Small intestine (tissue), 7 donors: ENCODE results near the gene C1orf21. TPM values are rescaled to one million over a fixed set of nuclear protein-coding genes. Genes with fewer than 3 reads are reported as not detected.

Source experiments
- DNase-seq, 2 donors: peaks; one replicate each; pipeline versions ENCODE4 v3.0.0 to v3.0.0-alpha.2; 2013
- FAIRE-seq: peaks from 2 replicates; lab custom pipeline; 2012; peaks lifted over from hg19 to GRCh38; lab: Jason Lieb, UNC
- H3K27ac ChIP-seq, 3 donors: one replicate each; pipeline ENCODE4 v1.5.1; 2013; ENCODE audit warnings: low read length in 2 of 3, mild to moderate bottlenecking in 2 of 3, control low read depth in 1 of 3, inconsistent platforms in 1 of 3, low read depth in 1 of 3, moderate library complexity in 1 of 3
- H3K27me3 ChIP-seq, 3 donors: one replicate each; pipeline ENCODE4 v1.6.1; 2013; ENCODE audit warnings: low read length in 3 of 3, inconsistent platforms in 1 of 3; ENCODE audit not compliant: control insufficient read depth in 3 of 3, insufficient read depth in 3 of 3
- H3K36me3 ChIP-seq, 3 donors: one replicate each; pipeline ENCODE4 v1.6.1; 2013; ENCODE audit warnings: low read length in 3 of 3, inconsistent platforms in 1 of 3, low read depth in 1 of 3, mild to moderate bottlenecking in 1 of 3, moderate library complexity in 1 of 3; ENCODE audit not compliant: control insufficient read depth in 3 of 3, insufficient read depth in 2 of 3
- H3K4me1 ChIP-seq, 3 donors: one replicate each; pipeline ENCODE4 v1.6.1; 2013; ENCODE audit warnings: low read length in 2 of 3, inconsistent platforms in 1 of 3, low read depth in 1 of 3, mild to moderate bottlenecking in 1 of 3, moderate library complexity in 1 of 3; ENCODE audit not compliant: control insufficient read depth in 3 of 3, insufficient read depth in 2 of 3
- H3K4me3 ChIP-seq, 3 donors: one replicate each; pipeline ENCODE4 v1.5.1; 2013; ENCODE audit warnings: low read length in 3 of 3, control low read depth in 1 of 3, inconsistent platforms in 1 of 3, low read depth in 1 of 3, mild to moderate bottlenecking in 1 of 3, moderate library complexity in 1 of 3
- H3K9me3 ChIP-seq, 2 donors: one replicate each; pipeline ENCODE4 v1.6.1; 2013; ENCODE audit warnings: low read depth in 1 of 2, low read length in 1 of 2; ENCODE audit not compliant: control insufficient read depth in 2 of 2, insufficient read depth in 1 of 2
- WGBS, 3 donors: extraction: QIAGEN DNeasy Blood & Tissue Kit; methylation state at CpG; one replicate each; pipeline ENCODE4 v1.1.7; 2013; 5-methylcytosine and 5-hydroxymethylcytosine counted together
- polyA plus RNA-seq, 4 donors: library from polyadenylated mRNA; stranded (reverse) in 3 of 4; unstranded in 1 of 4; fragments of 200-250 nt in 3 of 4; fragments of 120-200 nt in 1 of 4; gene quantifications; one replicate each; pipeline versions ENCODE4 v1.2.1 to v1.2.3, GENCODE V29; 2013
- donor health status: healthy with polysubstance abuse.
- donor health status: control.
- donor health status: control.
- donor health status: Bipolar disorder and iron deficiency.
- donor health status: healthy.

Gene C1orf21
- polyA plus RNA-seq, 4 donors: 36.5 to 78.3 (median 58.9) TPM

- H3K9me3 ChIP-seq: peaks cover 0 to 6% of the 10 kb centered on the region in 2 donors
- no peak overlapping the region for H3K27ac ChIP-seq
- H3K4me3 ChIP-seq: no peak overlapping the region
- H3K27me3 ChIP-seq: no peaks in the 10 kb centered on the region
- no peak for FAIRE-seq
- H3K36me3 ChIP-seq: no peaks in the 10 kb centered on the region
- no peak for DNase-seq
- 87 to 91% (median 90%) methylated on average over 6 of the region's 6 CpGs for WGBS, 3 donors
- no peaks in the 10 kb centered on the region for H3K4me1 ChIP-seq
Observed at GRCh38 chr1:184635980-184636431, 249.2 kb downstream of the C1orf21 start.

- WGBS, 3 donors: 90 to 94% (median 92%) methylated on average over 2 of the region's 2 CpGs
- DNase-seq (no peak), FAIRE-seq (no peak)
- H3K9me3 ChIP-seq: peaks cover 0 to 6% of the 10 kb centered on the region in 2 donors
- no peak overlapping the region for H3K4me3 ChIP-seq
- H3K4me1 ChIP-seq: no peaks in the 10 kb centered on the region
- H3K27ac ChIP-seq: no peak overlapping the region
- H3K27me3 ChIP-seq: no peaks in the 10 kb centered on the region
- H3K36me3 ChIP-seq: no peaks in the 10 kb centered on the region
Observed at GRCh38 chr1:184637664-184638240, 250.9 kb downstream of the C1orf21 start.

- Histone ChIP-seq H3K27ac (no peak overlapping the region), H3K27me3 (no peaks in the 10 kb centered on the region), H3K36me3 (no peaks in the 10 kb centered on the region), H3K4me3 (no peak overlapping the region), H3K9me3 (peaks cover 0 to 6% of the 10 kb centered on the region in 2 donors), H3K4me1 (no peaks in the 10 kb centered on the region)
- no peak for FAIRE-seq
- DNase-seq: no peak
- WGBS, 3 donors: 77 to 94% (median 82%) methylated on average over 2 of the region's 2 CpGs
Observed at GRCh38 chr1:184639205-184639604, 252.4 kb downstream of the C1orf21 start.

- DNase-seq (no peak), FAIRE-seq (no peak)
- H3K9me3 ChIP-seq: peaks cover 0 to 6% of the 10 kb centered on the region in 2 donors
- WGBS, 3 donors: 87 to 94% (median 93%) methylated on average over 3 of the region's 3 CpGs
- no peaks in the 10 kb centered on the region for H3K27me3 ChIP-seq
- H3K36me3 ChIP-seq: no peaks in the 10 kb centered on the region
- no peak overlapping the region for H3K4me3 ChIP-seq
- H3K4me1 ChIP-seq: no peaks in the 10 kb centered on the region
- H3K27ac ChIP-seq: no peak overlapping the region
Observed at GRCh38 chr1:184640505-184640904, 253.7 kb downstream of the C1orf21 start.

- Histone ChIP-seq H3K9me3 (peaks cover 0 to 6% of the 10 kb centered on the region in 2 donors), H3K27ac (no peak overlapping the region), H3K36me3 (no peaks in the 10 kb centered on the region), H3K27me3 (no peaks in the 10 kb centered on the region), H3K4me3 (no peak overlapping the region), H3K4me1 (no peaks in the 10 kb centered on the region)
- 72 to 88% (median 81%) methylated on average over 2 of the region's 2 CpGs for WGBS, 3 donors
- DNase-seq (no peak), FAIRE-seq (no peak)
Observed at GRCh38 chr1:184641894-184642293, 255.1 kb downstream of the C1orf21 start.

GRCh38 chr1:184643661-184644060 lies 256.8 kb downstream of the C1orf21 start:
- H3K36me3 ChIP-seq: no peaks in the 10 kb centered on the region
- no peak overlapping the region for H3K4me3 ChIP-seq
- H3K27me3 ChIP-seq: no peaks in the 10 kb centered on the region
- 18 to 44% (median 38%) methylated on average over 1 of the region's 1 CpG for whole genome bisulfite sequencing, 3 donors
- peaks cover 0 to 4% of the 10 kb centered on the region in 2 donors for H3K9me3 ChIP-seq
- H3K4me1 ChIP-seq: no peaks in the 10 kb centered on the region
- H3K27ac ChIP-seq: no peak overlapping the region
- DNase-seq (no peak), FAIRE-seq (no peak)

GRCh38 chr1:184644771-184645170 lies 257.9 kb downstream of the C1orf21 start:
- H3K9me3 ChIP-seq: peaks cover 0 to 9% of the 10 kb centered on the region in 2 donors
- no peak overlapping the region for H3K4me3 ChIP-seq
- no peak for FAIRE-seq
- H3K36me3 ChIP-seq: no peaks in the 10 kb centered on the region
- 94 to 95% (median 95%) methylated on average over 11 of the region's 11 CpGs for whole genome bisulfite sequencing, 3 donors
- no peak overlapping the region for H3K27ac ChIP-seq
- no peaks in the 10 kb centered on the region for H3K27me3 ChIP-seq
- DNase-seq: no peak
- no peaks in the 10 kb centered on the region for H3K4me1 ChIP-seq

- Histone ChIP-seq H3K36me3 (no peaks in the 10 kb centered on the region), H3K4me1 (no peaks in the 10 kb centered on the region), H3K4me3 (no peak overlapping the region), H3K27ac (no peak overlapping the region), H3K27me3 (no peaks in the 10 kb centered on the region), H3K9me3 (peaks cover 0 to 11% of the 10 kb centered on the region in 2 donors)
- no peak for FAIRE-seq
- 84 to 91% (median 86%) methylated on average over 3 of the region's 3 CpGs for WGBS, 3 donors
- no peak for DNase-seq
Observed at GRCh38 chr1:184646178-184646701, 259.4 kb downstream of the C1orf21 start.
